GM12878 (cell line): ENCODE data around the gene FOXO3.

Experiments used
- BRCA1 ChIP-seq: IDR thresholded peaks from 2 replicates; pipeline ENCODE4 v1.6.1; 2011; ENCODE audit warnings: low read depth, low read length, improper control_type of control experiment
- EP300 ChIP-seq, 2 experiments: fragments of 150-350 bp in 1 of 2; IDR thresholded peaks; 2 replicates each; pipeline ENCODE4 v1.6.1; 2011 to 2012; ENCODE audit warnings: low read depth in 2 of 2, low read length in 2 of 2, borderline replicate concordance in 1 of 2, improper control_type of control experiment in 1 of 2, inconsistent platforms in 1 of 2; ENCODE audit not compliant: control insufficient read depth in 1 of 2
- NFYB ChIP-seq: IDR thresholded peaks from 2 replicates; pipeline ENCODE4 v1.6.1; 2011; ENCODE audit warnings: low read depth, mild to moderate bottlenecking, low read length, improper control_type of control experiment, moderate library complexity; ENCODE audit not compliant: insufficient read depth
- NR2C2 ChIP-seq: IDR thresholded peaks from 2 replicates; pipeline ENCODE4 v1.6.1; 2011; ENCODE audit warnings: borderline replicate concordance, low read depth; ENCODE audit not compliant: control insufficient read depth, insufficient read length
- POLR2AphosphoS5 ChIP-seq: IDR thresholded peaks from 2 replicates; pipeline ENCODE4 v1.6.1; 2011; ENCODE audit warnings: mild to moderate bottlenecking, low read length, inconsistent platforms
- RFX5 ChIP-seq: IDR thresholded peaks from 2 replicates; pipeline ENCODE4 v1.6.1; 2011; ENCODE audit warnings: low read depth, low read length, improper control_type of control experiment
- SIX5 ChIP-seq: IDR thresholded peaks from 2 replicates; pipeline ENCODE4 v1.6.1; 2011; ENCODE audit warnings: mild to moderate bottlenecking, low read depth, low read length, moderate library complexity; ENCODE audit not compliant: severe bottlenecking
- TAF1 ChIP-seq: IDR thresholded peaks from 2 replicates; pipeline ENCODE4 v1.6.1; 2011; ENCODE audit warnings: mild to moderate bottlenecking, low read depth, low read length, borderline replicate concordance
- TF ChIP-seq, protein P1 (sequence below): IDR thresholded peaks from 2 replicates; pipeline ENCODE4 v1.6.1; 2011; ENCODE audit warnings: low read depth, low read length, improper control_type of control experiment, borderline replicate concordance
- TF ChIP-seq, protein P2 (sequence below), 3 experiments: IDR thresholded peaks in 2 of 3; conservative IDR thresholded peaks in 1 of 3; 2 replicates each; pipeline ENCODE4 v1.5.1; 2011; ENCODE audit warnings: low read depth in 3 of 3, low read length in 3 of 3, mild to moderate bottlenecking in 3 of 3, control low read depth in 2 of 3, moderate library complexity in 2 of 3, inconsistent platforms in 1 of 3, mixed read lengths in 1 of 3; ENCODE audit not compliant: control insufficient read depth in 2 of 3, insufficient read depth in 1 of 3; ENCODE audit errors: extremely low read depth in 1 of 3
- TF ChIP-seq, protein P3 (sequence below): IDR thresholded peaks from 2 replicates; pipeline ENCODE4 v1.6.1; 2012; ENCODE audit warnings: low read length, inconsistent platforms

GRCh38 chr6:108597572-108598304, 37.0 kb downstream of the FOXO3 start:
- TF ChIP-seq, protein P1, sequence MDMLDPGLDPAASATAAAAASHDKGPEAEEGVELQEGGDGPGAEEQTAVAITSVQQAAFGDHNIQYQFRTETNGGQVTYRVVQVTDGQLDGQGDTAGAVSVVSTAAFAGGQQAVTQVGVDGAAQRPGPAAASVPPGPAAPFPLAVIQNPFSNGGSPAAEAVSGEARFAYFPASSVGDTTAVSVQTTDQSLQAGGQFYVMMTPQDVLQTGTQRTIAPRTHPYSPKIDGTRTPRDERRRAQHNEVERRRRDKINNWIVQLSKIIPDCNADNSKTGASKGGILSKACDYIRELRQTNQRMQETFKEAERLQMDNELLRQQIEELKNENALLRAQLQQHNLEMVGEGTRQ: no peak
- no peak for TF ChIP-seq NFYB
- no peak for TF ChIP-seq NR2C2
- TF ChIP-seq RFX5: no peak
- TF ChIP-seq, protein P2, sequence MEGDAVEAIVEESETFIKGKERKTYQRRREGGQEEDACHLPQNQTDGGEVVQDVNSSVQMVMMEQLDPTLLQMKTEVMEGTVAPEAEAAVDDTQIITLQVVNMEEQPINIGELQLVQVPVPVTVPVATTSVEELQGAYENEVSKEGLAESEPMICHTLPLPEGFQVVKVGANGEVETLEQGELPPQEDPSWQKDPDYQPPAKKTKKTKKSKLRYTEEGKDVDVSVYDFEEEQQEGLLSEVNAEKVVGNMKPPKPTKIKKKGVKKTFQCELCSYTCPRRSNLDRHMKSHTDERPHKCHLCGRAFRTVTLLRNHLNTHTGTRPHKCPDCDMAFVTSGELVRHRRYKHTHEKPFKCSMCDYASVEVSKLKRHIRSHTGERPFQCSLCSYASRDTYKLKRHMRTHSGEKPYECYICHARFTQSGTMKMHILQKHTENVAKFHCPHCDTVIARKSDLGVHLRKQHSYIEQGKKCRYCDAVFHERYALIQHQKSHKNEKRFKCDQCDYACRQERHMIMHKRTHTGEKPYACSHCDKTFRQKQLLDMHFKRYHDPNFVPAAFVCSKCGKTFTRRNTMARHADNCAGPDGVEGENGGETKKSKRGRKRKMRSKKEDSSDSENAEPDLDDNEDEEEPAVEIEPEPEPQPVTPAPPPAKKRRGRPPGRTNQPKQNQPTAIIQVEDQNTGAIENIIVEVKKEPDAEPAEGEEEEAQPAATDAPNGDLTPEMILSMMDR (IDR thresholded peaks at IDR 0.05 in 2 of 3, conservative IDR thresholded peaks at IDR 0.05 in 1 of 3; ENCODE audit: control insufficient read depth in 2 of 3, extremely low read depth in 1 of 3, insufficient read depth in 1 of 3, low read depth in 3 of 3, low read length in 3 of 3): no peak
- TF ChIP-seq POLR2AphosphoS5: no peak
- TF ChIP-seq EP300 (IDR thresholded peaks at IDR 0.05; ENCODE audit: borderline replicate concordance in 1 of 2, control insufficient read depth in 1 of 2, low read depth in 2 of 2, low read length in 2 of 2): peak; percentile 56 to 95; a peak in 3 of 4 replicates
- TF ChIP-seq BRCA1: no peak
- TF ChIP-seq SIX5: no peak
- TF ChIP-seq TAF1: no peak
- TF ChIP-seq, protein P3, sequence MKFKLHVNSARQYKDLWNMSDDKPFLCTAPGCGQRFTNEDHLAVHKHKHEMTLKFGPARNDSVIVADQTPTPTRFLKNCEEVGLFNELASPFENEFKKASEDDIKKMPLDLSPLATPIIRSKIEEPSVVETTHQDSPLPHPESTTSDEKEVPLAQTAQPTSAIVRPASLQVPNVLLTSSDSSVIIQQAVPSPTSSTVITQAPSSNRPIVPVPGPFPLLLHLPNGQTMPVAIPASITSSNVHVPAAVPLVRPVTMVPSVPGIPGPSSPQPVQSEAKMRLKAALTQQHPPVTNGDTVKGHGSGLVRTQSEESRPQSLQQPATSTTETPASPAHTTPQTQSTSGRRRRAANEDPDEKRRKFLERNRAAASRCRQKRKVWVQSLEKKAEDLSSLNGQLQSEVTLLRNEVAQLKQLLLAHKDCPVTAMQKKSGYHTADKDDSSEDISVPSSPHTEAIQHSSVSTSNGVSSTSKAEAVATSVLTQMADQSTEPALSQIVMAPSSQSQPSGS: peak; percentile 86
